ENCODE data around the gene NAIP.
"Not testable (repeated sequence)": the region's sequence is repeated elsewhere in the genome, so short reads cannot be mapped to it uniquely, and the experiment has no call there.

NAIP gene

DNA sequence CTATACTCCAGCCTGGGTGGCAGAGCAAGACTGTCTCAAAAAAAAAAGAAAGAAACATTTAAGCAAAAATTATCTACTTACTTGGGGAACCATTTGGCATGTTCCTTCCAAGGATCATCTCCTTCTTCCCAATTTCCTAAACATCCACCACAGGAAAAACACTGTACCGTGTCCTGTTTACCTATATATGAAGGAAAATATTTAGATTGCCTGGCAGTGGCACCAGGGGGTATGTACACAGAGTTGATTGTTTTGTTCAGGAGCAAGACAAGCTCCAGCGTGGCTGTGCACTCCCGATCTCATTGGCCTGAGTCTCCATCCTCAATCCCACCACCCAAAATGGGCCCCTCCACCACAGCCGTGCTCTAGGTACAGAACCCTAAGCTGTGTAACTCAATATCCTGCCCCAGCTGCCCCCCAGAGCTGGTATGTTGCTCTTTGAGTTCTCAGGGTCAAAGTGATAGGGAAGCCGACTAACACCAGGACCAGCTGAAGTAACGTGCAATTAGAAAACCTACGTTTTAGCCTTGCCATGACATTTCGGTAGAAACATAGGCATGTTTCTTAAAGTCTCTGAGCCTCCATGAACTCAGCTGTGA is 13.8 kb downstream of the NAIP start:
- Histone ChIP-seq H3K9me3 (replicated peaks; ENCODE audit: low read length) (no peaks in the 10 kb centered on the region), H3K4me3 (ENCODE audit: low read length) (no peak overlapping the region), H3K4me2 (ENCODE audit: low read length) (no peak overlapping the region), H3K27me3 (ENCODE audit: control insufficient read depth, insufficient read depth, low read length) (peaks cover 8% of the 10 kb centered on the region), H3K9ac (ENCODE audit: low read depth, low read length) (no peak overlapping the region), H3K4me1 (ENCODE audit: control insufficient read depth, insufficient read depth, low read length) (no peaks in the 10 kb centered on the region), H3K36me3 (ENCODE audit: insufficient read depth, low read length) (no peaks in the 10 kb centered on the region)

DNA sequence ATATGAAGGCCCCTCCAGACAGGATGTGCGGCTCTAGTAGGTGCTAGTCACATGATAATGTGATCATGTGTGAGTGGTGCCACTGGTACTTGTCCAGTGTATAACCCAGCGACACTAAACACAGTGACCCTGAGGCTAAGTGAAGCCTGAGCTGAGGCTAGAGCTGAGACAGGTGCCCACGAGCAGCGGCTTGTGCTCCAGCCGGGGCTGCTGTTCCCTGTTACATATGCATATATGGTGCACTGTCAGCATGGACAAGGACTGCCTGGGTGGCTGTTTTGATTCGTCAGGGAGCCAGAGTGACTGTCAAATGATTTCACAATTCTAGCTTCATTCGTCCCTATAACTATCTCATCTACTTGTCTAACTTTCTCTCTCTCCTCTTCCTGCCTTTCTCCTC is 18.2 kb downstream of the NAIP start:
- H3K4me1 ChIP-seq (ENCODE audit: control insufficient read depth, insufficient read depth, low read length); H3K9ac ChIP-seq (ENCODE audit: low read depth, low read length); H3K4me2 ChIP-seq (ENCODE audit: low read length); H3K36me3 ChIP-seq (ENCODE audit: insufficient read depth, low read length); H3K27me3 ChIP-seq (ENCODE audit: control insufficient read depth, insufficient read depth, low read length); H3K9me3 ChIP-seq (replicated peaks; ENCODE audit: low read length); H3K4me3 ChIP-seq (ENCODE audit: low read length): not testable (repeated sequence)

DNA sequence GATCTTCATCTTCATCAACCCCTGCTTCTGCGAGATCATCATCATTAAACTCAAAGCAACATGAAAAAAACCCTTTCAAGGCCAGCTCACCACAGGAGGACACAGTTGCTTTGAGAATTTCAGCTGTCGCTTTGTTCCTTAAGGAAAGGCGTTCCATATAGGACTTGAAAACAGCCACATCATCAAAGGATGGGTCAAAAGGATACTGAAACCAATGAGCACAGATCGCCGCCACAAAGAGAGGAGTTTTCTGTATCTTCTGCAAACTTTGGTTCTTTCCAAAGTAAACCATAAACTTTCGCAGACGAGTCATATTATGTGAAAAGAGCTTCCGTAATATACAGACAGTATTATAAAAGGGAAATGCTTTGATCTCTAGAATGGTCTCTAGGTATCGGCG is 40.3 kb downstream of the NAIP start:
- not testable (repeated sequence) for H3K4me3 ChIP-seq (ENCODE audit: low read length); H3K4me1 ChIP-seq (ENCODE audit: control insufficient read depth, insufficient read depth, low read length); H3K4me2 ChIP-seq (ENCODE audit: low read length); H3K9me3 ChIP-seq (replicated peaks; ENCODE audit: low read length); H3K9ac ChIP-seq (ENCODE audit: low read depth, low read length); H3K27me3 ChIP-seq (ENCODE audit: control insufficient read depth, insufficient read depth, low read length); H3K36me3 ChIP-seq (ENCODE audit: insufficient read depth, low read length)

DNA sequence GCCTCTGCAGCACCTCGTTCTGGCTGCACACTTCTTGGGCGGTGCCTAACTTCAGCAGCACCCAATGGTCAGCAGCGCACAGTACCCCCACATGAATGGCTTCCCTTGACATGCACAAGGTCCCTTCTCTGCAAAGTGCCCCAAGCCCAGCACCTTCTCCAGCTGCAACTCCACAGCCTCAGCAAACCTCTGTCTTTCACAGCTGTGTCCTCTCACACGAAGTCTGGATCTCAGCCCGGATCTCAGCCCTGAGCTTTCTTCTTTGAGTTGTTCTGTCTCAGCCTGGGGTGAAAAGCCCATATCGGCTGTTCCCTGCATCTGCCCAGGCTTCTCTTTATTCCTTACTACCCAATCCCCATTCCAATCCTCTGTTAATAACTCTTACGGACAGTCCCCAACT is 57.9 kb downstream of the NAIP start:
- H3K4me3 ChIP-seq (ENCODE audit: low read length); H3K9ac ChIP-seq (ENCODE audit: low read depth, low read length); H3K36me3 ChIP-seq (ENCODE audit: insufficient read depth, low read length); H3K4me1 ChIP-seq (ENCODE audit: control insufficient read depth, insufficient read depth, low read length); H3K4me2 ChIP-seq (ENCODE audit: low read length); H3K27me3 ChIP-seq (ENCODE audit: control insufficient read depth, insufficient read depth, low read length); H3K9me3 ChIP-seq (replicated peaks; ENCODE audit: low read length): not testable (repeated sequence)

DNA sequence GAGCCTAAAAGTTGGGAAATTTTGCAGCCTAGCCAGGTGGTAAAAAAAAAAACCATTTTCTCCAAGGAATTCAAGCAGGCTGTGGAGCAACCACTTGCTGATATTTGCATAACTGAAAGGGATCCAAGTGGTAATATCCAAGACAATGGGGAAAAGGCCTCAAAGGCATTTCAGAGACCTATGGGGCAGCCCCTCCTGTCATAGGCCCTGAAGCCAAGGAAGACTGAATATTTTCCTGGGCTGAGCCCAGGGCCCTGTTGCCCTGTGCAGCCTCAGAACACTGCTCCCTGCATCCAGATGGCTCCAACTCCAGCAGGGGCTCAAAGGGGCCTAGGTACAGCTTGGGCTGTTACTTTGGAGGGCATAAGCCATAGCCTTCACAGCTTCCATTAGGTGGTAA is 60.6 kb downstream of the NAIP start:
- H3K4me1 ChIP-seq (ENCODE audit: control insufficient read depth, insufficient read depth, low read length): not testable (repeated sequence)

DNA sequence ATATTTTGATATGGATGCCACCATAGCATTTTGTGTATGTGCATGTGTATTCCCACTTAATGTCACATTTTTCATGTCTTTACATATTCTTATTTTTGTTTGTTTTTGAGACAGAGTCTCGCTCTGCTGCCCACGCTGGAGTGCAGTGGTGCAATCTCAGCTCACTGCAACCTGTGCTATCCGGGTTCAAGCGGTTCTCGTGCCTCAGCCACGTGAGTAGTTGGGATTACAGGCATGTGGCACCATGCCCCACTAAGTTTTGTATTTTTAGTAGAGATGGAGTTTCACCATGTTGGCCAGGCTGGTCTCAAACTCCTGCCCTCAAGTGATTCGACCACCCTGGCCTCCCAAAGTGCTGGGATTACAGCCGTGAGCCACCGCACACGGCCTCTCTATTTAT is 72.1 kb downstream of the NAIP start:
- not testable (repeated sequence) for H3K4me2 ChIP-seq (ENCODE audit: low read length); H3K4me1 ChIP-seq (ENCODE audit: control insufficient read depth, insufficient read depth, low read length); H3K4me3 ChIP-seq (ENCODE audit: low read length); H3K27me3 ChIP-seq (ENCODE audit: control insufficient read depth, insufficient read depth, low read length); H3K9me3 ChIP-seq (replicated peaks; ENCODE audit: low read length); H3K36me3 ChIP-seq (ENCODE audit: insufficient read depth, low read length); H3K9ac ChIP-seq (ENCODE audit: low read depth, low read length)

More for the DNA sequence above, 60.6 kb downstream of the NAIP start:
- H3K9me3 ChIP-seq (replicated peaks; ENCODE audit: low read length); H3K4me2 ChIP-seq (ENCODE audit: low read length); H3K27me3 ChIP-seq (ENCODE audit: control insufficient read depth, insufficient read depth, low read length); H3K4me3 ChIP-seq (ENCODE audit: low read length); H3K9ac ChIP-seq (ENCODE audit: low read depth, low read length); H3K36me3 ChIP-seq (ENCODE audit: insufficient read depth, low read length): not testable (repeated sequence)

DNA sequence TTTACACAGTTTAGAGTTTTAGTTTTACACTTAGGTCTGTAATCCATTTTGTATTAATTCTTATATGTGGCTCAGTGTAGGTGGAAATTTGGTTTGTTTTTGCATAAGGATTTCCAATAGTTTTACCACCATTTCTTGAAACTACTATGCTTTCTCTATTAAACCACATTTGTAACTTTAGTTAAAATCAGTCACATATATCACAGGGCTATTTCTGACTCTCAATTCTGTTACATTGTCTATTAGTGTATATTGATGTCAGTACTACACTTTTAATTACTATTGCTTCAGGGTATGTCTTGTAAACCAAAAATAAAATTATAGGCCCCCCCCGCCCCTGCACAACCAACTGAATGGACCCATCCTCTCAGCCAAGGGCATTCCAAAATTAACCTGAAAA is 92.6 kb downstream of the NAIP start:
- H3K4me3 ChIP-seq (ENCODE audit: low read length); H3K27me3 ChIP-seq (ENCODE audit: control insufficient read depth, insufficient read depth, low read length); H3K4me1 ChIP-seq (ENCODE audit: control insufficient read depth, insufficient read depth, low read length); H3K9me3 ChIP-seq (replicated peaks; ENCODE audit: low read length); H3K36me3 ChIP-seq (ENCODE audit: insufficient read depth, low read length); H3K4me2 ChIP-seq (ENCODE audit: low read length); H3K9ac ChIP-seq (ENCODE audit: low read depth, low read length): not testable (repeated sequence)

DNA sequence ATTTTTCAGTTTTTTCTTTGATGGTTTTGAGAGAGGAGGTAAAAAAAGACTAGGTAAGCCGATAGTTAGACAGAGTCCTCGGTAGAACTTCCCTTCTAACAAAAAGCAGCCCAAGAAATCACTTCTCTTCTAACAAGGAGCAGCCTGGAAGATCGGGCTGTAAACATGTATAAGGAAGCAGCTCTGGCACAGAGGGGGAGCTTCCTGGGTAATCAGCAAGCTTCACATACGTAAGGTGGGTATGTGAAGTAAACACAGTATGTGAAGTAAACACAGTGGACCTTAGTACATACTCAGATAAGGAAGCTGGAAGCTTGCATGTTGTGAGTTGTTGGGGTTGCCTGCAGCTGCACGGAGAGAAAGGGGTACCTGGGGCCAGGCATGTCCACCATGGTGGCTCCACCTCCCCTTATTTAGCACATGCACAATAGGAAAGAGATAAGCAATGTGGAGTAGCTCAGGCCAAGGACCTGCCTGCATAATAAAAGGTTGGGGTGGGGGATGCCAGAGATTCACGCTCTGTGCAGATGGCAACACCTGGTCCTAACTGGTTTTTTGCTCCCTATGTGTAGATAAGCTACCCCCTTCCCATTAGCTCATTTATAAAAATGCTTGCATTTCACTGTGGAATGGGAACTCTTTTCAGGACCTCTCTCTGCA is 93.3 kb downstream of the NAIP start:
- H3K4me1 ChIP-seq (ENCODE audit: control insufficient read depth, insufficient read depth, low read length); H3K36me3 ChIP-seq (ENCODE audit: insufficient read depth, low read length); H3K9ac ChIP-seq (ENCODE audit: low read depth, low read length); H3K27me3 ChIP-seq (ENCODE audit: control insufficient read depth, insufficient read depth, low read length); H3K4me2 ChIP-seq (ENCODE audit: low read length); H3K4me3 ChIP-seq (ENCODE audit: low read length); H3K9me3 ChIP-seq (replicated peaks; ENCODE audit: low read length): not testable (repeated sequence)

DNA sequence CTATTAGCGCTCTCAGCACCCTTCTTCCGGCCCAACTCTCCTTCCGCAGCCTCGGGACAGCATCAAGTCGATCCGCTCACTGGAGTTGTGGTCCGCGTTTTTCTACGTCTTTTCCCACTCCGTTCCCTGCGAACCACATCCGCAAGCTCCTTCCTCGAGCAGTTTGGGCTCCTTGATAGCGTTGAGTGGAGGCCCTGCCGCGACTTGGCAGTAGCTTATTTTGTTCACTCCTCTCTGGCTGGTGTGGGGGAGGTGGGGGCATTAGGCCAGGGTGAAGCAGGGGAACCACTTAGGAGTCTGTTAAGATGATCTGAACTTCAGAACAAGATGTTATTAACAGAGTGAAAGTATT is 100.0 kb downstream of the NAIP start:
- H3K4me1 ChIP-seq (ENCODE audit: control insufficient read depth, insufficient read depth, low read length); H3K9me3 ChIP-seq (replicated peaks; ENCODE audit: low read length); H3K4me2 ChIP-seq (ENCODE audit: low read length); H3K9ac ChIP-seq (ENCODE audit: low read depth, low read length); H3K27me3 ChIP-seq (ENCODE audit: control insufficient read depth, insufficient read depth, low read length); H3K36me3 ChIP-seq (ENCODE audit: insufficient read depth, low read length); H3K4me3 ChIP-seq (ENCODE audit: low read length): not testable (repeated sequence)
